ENCODE data around the gene PARP12.

PARP12 gene

GRCh38 chr7:140039896-140040295 is 22.9 kb downstream of the PARP12 start:
- no peak overlapping the region for H3K4me3 Mint-ChIP-seq
- no peaks in the 10 kb centered on the region for H3K9me3 Mint-ChIP-seq
- no peak overlapping the region for H3K27ac Mint-ChIP-seq (ENCODE audit: low read depth)
- ATAC-seq (replicated peaks; ENCODE audit: extremely low read depth, poor library complexity, severe bottlenecking) (no peak), DNase-seq (ENCODE audit: low spot score in 2 of 2) (no peak)
- peaks cover 28% of the 10 kb centered on the region for H3K4me1 Mint-ChIP-seq
- H3K36me3 Mint-ChIP-seq (ENCODE audit: insufficient read depth): peaks cover 36% of the 10 kb centered on the region
- H3K27me3 Mint-ChIP-seq: no peaks in the 10 kb centered on the region

GRCh38 chr7:140039066-140039465 is 23.7 kb downstream of the PARP12 start:
- Mint-ChIP-seq H3K27ac (ENCODE audit: low read depth) (no peak overlapping the region), H3K4me3 (no peak overlapping the region), H3K27me3 (no peaks in the 10 kb centered on the region), H3K9me3 (no peaks in the 10 kb centered on the region), H3K36me3 (ENCODE audit: insufficient read depth) (peaks cover 33% of the 10 kb centered on the region), H3K4me1 (peaks cover 28% of the 10 kb centered on the region)
- DNase-seq (ENCODE audit: low spot score in 2 of 2) (no peak), ATAC-seq (replicated peaks; ENCODE audit: extremely low read depth, poor library complexity, severe bottlenecking) (no peak)

- no peak for DNase-seq (ENCODE audit: low spot score in 2 of 2)
- no peaks in the 10 kb centered on the region for H3K9me3 Mint-ChIP-seq
- H3K36me3 Mint-ChIP-seq (ENCODE audit: insufficient read depth): peaks cover 34% of the 10 kb centered on the region
- peaks cover 35% of the 10 kb centered on the region for H3K4me1 Mint-ChIP-seq
- peak; percentile 19 for ATAC-seq (replicated peaks; ENCODE audit: extremely low read depth, poor library complexity, severe bottlenecking)
- no peaks in the 10 kb centered on the region for H3K27me3 Mint-ChIP-seq
- no peak overlapping the region for H3K4me3 Mint-ChIP-seq
- no peak overlapping the region for H3K27ac Mint-ChIP-seq (ENCODE audit: low read depth)
Observed at GRCh38 chr7:140036224-140036962, 26.4 kb downstream of the PARP12 start.

- no peak for DNase-seq (ENCODE audit: low spot score in 2 of 2)
- no peak overlapping the region for H3K4me3 Mint-ChIP-seq
- H3K4me1 Mint-ChIP-seq: peaks cover 35% of the 10 kb centered on the region
- ATAC-seq (replicated peaks; ENCODE audit: extremely low read depth, poor library complexity, severe bottlenecking): no peak
- no peak overlapping the region for H3K27ac Mint-ChIP-seq (ENCODE audit: low read depth)
- H3K27me3 Mint-ChIP-seq: no peaks in the 10 kb centered on the region
- no peaks in the 10 kb centered on the region for H3K9me3 Mint-ChIP-seq
- H3K36me3 Mint-ChIP-seq (ENCODE audit: insufficient read depth): peaks cover 34% of the 10 kb centered on the region
Observed at GRCh38 chr7:140035400-140036223, 27.1 kb downstream of the PARP12 start.

GRCh38 chr7:140034421-140034820 is 28.3 kb downstream of the PARP12 start:
- Mint-ChIP-seq H3K4me3 (no peak overlapping the region), H3K27ac (ENCODE audit: low read depth) (no peak overlapping the region), H3K4me1 (peaks cover 39% of the 10 kb centered on the region), H3K9me3 (no peaks in the 10 kb centered on the region), H3K36me3 (ENCODE audit: insufficient read depth) (peaks cover 32% of the 10 kb centered on the region), H3K27me3 (no peaks in the 10 kb centered on the region)
- ATAC-seq (replicated peaks; ENCODE audit: extremely low read depth, poor library complexity, severe bottlenecking) (no peak), DNase-seq (ENCODE audit: low spot score in 2 of 2) (no peak)

- ATAC-seq (replicated peaks; ENCODE audit: extremely low read depth, poor library complexity, severe bottlenecking) (no peak), DNase-seq (ENCODE audit: low spot score in 2 of 2) (no peak)
- H3K4me1 Mint-ChIP-seq: peaks cover 34% of the 10 kb centered on the region
- peak overlapping the region; percentile 46 for H3K27ac Mint-ChIP-seq (ENCODE audit: low read depth)
- H3K36me3 Mint-ChIP-seq (ENCODE audit: insufficient read depth): peaks cover 31% of the 10 kb centered on the region
- H3K4me3 Mint-ChIP-seq: no peak overlapping the region
- H3K9me3 Mint-ChIP-seq: no peaks in the 10 kb centered on the region
- no peaks in the 10 kb centered on the region for H3K27me3 Mint-ChIP-seq
Observed at GRCh38 chr7:140033779-140034363, 28.9 kb downstream of the PARP12 start.

GRCh38 chr7:140033036-140033435 is 29.7 kb downstream of the PARP12 start:
- Mint-ChIP-seq H3K4me3 (no peak overlapping the region), H3K27me3 (no peaks in the 10 kb centered on the region), H3K9me3 (no peaks in the 10 kb centered on the region), H3K27ac (ENCODE audit: low read depth) (peak overlapping the region; percentile 46), H3K4me1 (peaks cover 29% of the 10 kb centered on the region), H3K36me3 (ENCODE audit: insufficient read depth) (peaks cover 38% of the 10 kb centered on the region)
- ATAC-seq (replicated peaks; ENCODE audit: extremely low read depth, poor library complexity, severe bottlenecking) (no peak), DNase-seq (ENCODE audit: low spot score in 2 of 2) (no peak)

GRCh38 chr7:140031364-140031763 is 31.4 kb downstream of the PARP12 start:
- Mint-ChIP-seq H3K36me3 (ENCODE audit: insufficient read depth) (peaks cover 30% of the 10 kb centered on the region), H3K4me3 (no peak overlapping the region), H3K4me1 (peaks cover 16% of the 10 kb centered on the region), H3K27me3 (no peaks in the 10 kb centered on the region), H3K9me3 (no peaks in the 10 kb centered on the region), H3K27ac (ENCODE audit: low read depth) (no peak overlapping the region)
- ATAC-seq (replicated peaks; ENCODE audit: extremely low read depth, poor library complexity, severe bottlenecking): no peak
- DNase-seq (ENCODE audit: low spot score in 2 of 2): no peak

GRCh38 chr7:140029072-140029471 is 33.7 kb downstream of the PARP12 start:
- Mint-ChIP-seq H3K36me3 (ENCODE audit: insufficient read depth) (peaks cover 43% of the 10 kb centered on the region), H3K27ac (ENCODE audit: low read depth) (peak overlapping the region; percentile 5), H3K4me3 (no peak overlapping the region), H3K4me1 (peaks cover 13% of the 10 kb centered on the region), H3K27me3 (no peaks in the 10 kb centered on the region), H3K9me3 (no peaks in the 10 kb centered on the region)
- no peak for DNase-seq (ENCODE audit: low spot score in 2 of 2)
- no peak for ATAC-seq (replicated peaks; ENCODE audit: extremely low read depth, poor library complexity, severe bottlenecking)

- H3K4me3 Mint-ChIP-seq: no peak overlapping the region
- no peaks in the 10 kb centered on the region for H3K27me3 Mint-ChIP-seq
- peaks cover 39% of the 10 kb centered on the region for H3K36me3 Mint-ChIP-seq (ENCODE audit: insufficient read depth)
- H3K4me1 Mint-ChIP-seq: peaks cover 8% of the 10 kb centered on the region
- H3K27ac Mint-ChIP-seq (ENCODE audit: low read depth): no peak overlapping the region
- no peaks in the 10 kb centered on the region for H3K9me3 Mint-ChIP-seq
- ATAC-seq (replicated peaks; ENCODE audit: extremely low read depth, poor library complexity, severe bottlenecking) (no peak), DNase-seq (ENCODE audit: low spot score in 2 of 2) (no peak)
Observed at GRCh38 chr7:140028311-140028710, 34.4 kb downstream of the PARP12 start.

- DNase-seq (ENCODE audit: low spot score in 2 of 2) (no peak), ATAC-seq (replicated peaks; ENCODE audit: extremely low read depth, poor library complexity, severe bottlenecking) (no peak)
- Mint-ChIP-seq H3K27ac (ENCODE audit: low read depth) (no peak overlapping the region), H3K4me3 (no peak overlapping the region), H3K27me3 (no peaks in the 10 kb centered on the region), H3K4me1 (peaks cover 6% of the 10 kb centered on the region), H3K36me3 (ENCODE audit: insufficient read depth) (peaks cover 43% of the 10 kb centered on the region), H3K9me3 (no peaks in the 10 kb centered on the region)
Observed at GRCh38 chr7:140027858-140028257, 34.9 kb downstream of the PARP12 start.

- H3K4me1 Mint-ChIP-seq: peaks cover 10% of the 10 kb centered on the region
- no peaks in the 10 kb centered on the region for H3K9me3 Mint-ChIP-seq
- H3K4me3 Mint-ChIP-seq: no peak overlapping the region
- no peak overlapping the region for H3K27ac Mint-ChIP-seq (ENCODE audit: low read depth)
- peaks cover 42% of the 10 kb centered on the region for H3K36me3 Mint-ChIP-seq (ENCODE audit: insufficient read depth)
- DNase-seq (ENCODE audit: low spot score in 2 of 2) (no peak), ATAC-seq (replicated peaks; ENCODE audit: extremely low read depth, poor library complexity, severe bottlenecking) (no peak)
- no peaks in the 10 kb centered on the region for H3K27me3 Mint-ChIP-seq
Observed at GRCh38 chr7:140026935-140027334, 35.8 kb downstream of the PARP12 start.

Measured in central memory CD8-positive, alpha-beta T cell (primary cell).